GM12878 (cell line): ENCODE data around the gene HSPA12B. TPM values are rescaled to one million over a fixed set of nuclear protein-coding genes. Genes with fewer than 3 reads are reported as not detected.

Experiments used
- ATAC-seq: fragments of 200-7000 bp; cut with Tn5 transposase; 3 replicates; pipeline ENCODE4 v1.9.1; 2020; ENCODE audit warnings: mild to moderate bottlenecking, moderate library complexity
- BruUV-seq: library from RNA; stranded (reverse); fragments of 400-500 nt; replicated peaks from 2 replicates; lab custom pipeline; 2021; lab: Mats Ljungman, UMichigan
- CTCF ChIA-PET: fragments of 300-600 bp; sonication (Branson Sonifier 250); formaldehyde crosslinking; extraction: SDS; loops from one replicate; lab custom pipeline; 2021; ENCODE audit warnings: inconsistent platforms; lab: Yijun Ruan, JAX
- POLR2A ChIA-PET: fragments of 350-600 bp; formaldehyde crosslinking; extraction: SDS; loops from one replicate; lab custom pipeline; 2021; ENCODE audit warnings: inconsistent platforms; lab: Charles Lee
- RAD21 ChIA-PET: fragments of 300-600 bp; sonication (Branson Sonifier 250); formaldehyde crosslinking; loops from one replicate; lab custom pipeline; 2023; ENCODE audit warnings: antibody characterized with exemption; ENCODE audit not compliant: unreplicated experiment; lab: Charles Lee
- SMC1A ChIA-PET: fragments of 300-600 bp; sonication (Branson Sonifier 250); formaldehyde crosslinking; loops from one replicate; lab custom pipeline; 2023; ENCODE audit not compliant: unreplicated experiment, uncharacterized antibody; lab: Charles Lee
- DNase-seq: peaks from one replicate; pipeline ENCODE4 v3.0.0-alpha.2; 2011; ENCODE audit warnings: low read depth, low spot score
- FAIRE-seq: peaks from 3 replicates; lab custom pipeline; 2011; peaks lifted over from hg19 to GRCh38; lab: Jason Lieb, UNC
- H2AFZ ChIP-seq: 2 replicates; pipeline ENCODE4 v1.6.0; 2011; ENCODE audit warnings: low read depth, low read length, control low read depth; ENCODE audit not compliant: control insufficient read depth
- H3K27ac ChIP-seq: 2 replicates; pipeline ENCODE4 v1.5.1; 2011; ENCODE audit warnings: control low read depth; ENCODE audit not compliant: control insufficient read depth, insufficient read depth
- H3K27me3 ChIP-seq, 2 experiments: replicated peaks in 1 of 2; 2 replicates each; pipeline versions ENCODE4 v1.6.0 to v1.6.1; 2011; ENCODE audit warnings: low read length in 1 of 2; ENCODE audit not compliant: control insufficient read depth in 2 of 2, insufficient read depth in 2 of 2
- H3K36me3 ChIP-seq, 2 experiments: 2 replicates each; pipeline ENCODE4 v1.5.1; 2011; ENCODE audit warnings: low read length in 1 of 2; ENCODE audit not compliant: control insufficient read depth in 2 of 2, insufficient read depth in 2 of 2
- H3K4me1 ChIP-seq: 2 replicates; pipeline ENCODE4 v1.6.1; 2011; ENCODE audit warnings: mild to moderate bottlenecking, low read length, moderate library complexity, mixed read lengths; ENCODE audit not compliant: control insufficient read depth, insufficient read depth
- H3K4me2 ChIP-seq: 2 replicates; pipeline ENCODE4 v1.6.0; 2011; ENCODE audit warnings: control low read depth; ENCODE audit not compliant: control insufficient read depth, insufficient read depth
- H3K4me3 ChIP-seq: fragments of 200-600 bp; sonication (generic); 2 replicates; pipeline ENCODE4 v1.5.1; 2016
- H3K79me2 ChIP-seq: 2 replicates; pipeline ENCODE4 v1.6.0; 2011; ENCODE audit warnings: low read length; ENCODE audit not compliant: control insufficient read depth, insufficient read depth
- H3K9ac ChIP-seq: 2 replicates; pipeline ENCODE4 v1.8.0; 2011; ENCODE audit warnings: low read length, control low read depth, mixed read lengths; ENCODE audit not compliant: control insufficient read depth, insufficient read depth
- H3K9me3 ChIP-seq: replicated peaks from 3 replicates; pipeline ENCODE4 v1.5.1; 2011; ENCODE audit warnings: mild to moderate bottlenecking, low read length; ENCODE audit not compliant: control insufficient read depth, insufficient read depth
- H4K20me1 ChIP-seq: 2 replicates; pipeline ENCODE4 v1.6.0; 2011; ENCODE audit not compliant: control insufficient read depth, insufficient read depth
- BHLHE40 ChIP-seq, 2 experiments: fragments of 450-650 bp in 1 of 2; IDR thresholded peaks; 2 replicates each; pipeline ENCODE4 v1.6.1; 2011 to 2017; ENCODE audit warnings: low read depth in 2 of 2, borderline replicate concordance in 1 of 2, improper control_type of control experiment in 1 of 2, low read length in 1 of 2, mild to moderate bottlenecking in 1 of 2
- CBX3 ChIP-seq: fragments of 200-600 bp; sonication (generic); IDR thresholded peaks from 2 replicates; pipeline ENCODE4 v1.6.1; 2016; ENCODE audit warnings: low read depth, borderline replicate concordance
- CREM ChIP-seq: IDR thresholded peaks from 2 replicates; pipeline ENCODE4 v1.6.1; 2014; ENCODE audit warnings: antibody characterized with exemption, low read depth
- HDGF ChIP-seq: fragments of 450-650 bp; IDR thresholded peaks from 2 replicates; pipeline ENCODE4 v1.6.1; 2016; ENCODE audit warnings: antibody characterized with exemption
- JUNB ChIP-seq: IDR thresholded peaks from 2 replicates; pipeline ENCODE4 v1.6.1; 2016; ENCODE audit warnings: antibody characterized with exemption, mild to moderate bottlenecking
- MYC ChIP-seq: IDR thresholded peaks from 2 replicates; pipeline ENCODE4 v1.6.1; 2011; ENCODE audit warnings: mild to moderate bottlenecking, low read length, moderate library complexity, inconsistent platforms; ENCODE audit not compliant: insufficient read depth, insufficient replicate concordance, insufficient read length, severe bottlenecking
- NFIC ChIP-seq: IDR thresholded peaks from 2 replicates; pipeline ENCODE4 v1.6.1; 2012; ENCODE audit warnings: low read depth, mild to moderate bottlenecking, inconsistent platforms, low read length, moderate library complexity
- RUNX3 ChIP-seq: IDR thresholded peaks from 2 replicates; pipeline ENCODE4 v1.6.1; 2012; ENCODE audit warnings: low read length, inconsistent platforms
- TBL1XR1 ChIP-seq: IDR thresholded peaks from 2 replicates; pipeline ENCODE4 v1.6.1; 2012; ENCODE audit warnings: low read depth, low read length, improper control_type of control experiment
- USF2 ChIP-seq: IDR thresholded peaks from 2 replicates; pipeline ENCODE4 v1.6.1; 2011; ENCODE audit warnings: low read depth, low read length, improper control_type of control experiment, borderline replicate concordance
- YBX1 ChIP-seq: fragments of 450-650 bp; IDR thresholded peaks from 2 replicates; pipeline ENCODE4 v1.6.1; 2016; ENCODE audit warnings: antibody characterized with exemption
- YY1 ChIP-seq: IDR thresholded peaks from 2 replicates; pipeline ENCODE4 v1.6.1; 2011; ENCODE audit warnings: low read depth, mild to moderate bottlenecking, low read length
- ZBTB11 ChIP-seq: fragments of 450-650 bp; formaldehyde crosslinking; IDR thresholded peaks from 2 replicates; pipeline ENCODE4 v1.5.0; 2022; ENCODE audit warnings: mild to moderate bottlenecking, missing genetic modification characterization
- ZBTB4 ChIP-seq: fragments of 450-650 bp; formaldehyde crosslinking; IDR thresholded peaks from 2 replicates; pipeline ENCODE4 v1.4.0; 2022; ENCODE audit warnings: mild to moderate bottlenecking, moderate library complexity
- WGBS: methylation state at CpG from one replicate; pipeline ENCODE4 v1.1.6; 2016; ENCODE audit warnings: low lambda C conversion rate; ENCODE audit not compliant: insufficient replicate concordance, insufficient coverage; ENCODE audit errors: missing lambda C conversion rate; 5-methylcytosine and 5-hydroxymethylcytosine counted together
- in situ Hi-C: fragments of 300-500 bp; cut with MboI; formaldehyde crosslinking; loops from 9 replicates; pipeline ENCODE4 v1.14.3; 2018; ENCODE audit warnings: mixed read lengths
- intact Hi-C: fragments of 100-400 bp; cut with micrococcal nuclease; formaldehyde crosslinking; loops from one replicate; pipeline ENCODE4 v1.14.2; 2022; ENCODE audit not compliant: unreplicated experiment
- polyA plus RNA-seq, 11 experiments: library from polyadenylated mRNA; depleted of rRNA in 4 of 11; unstranded in 6 of 11; stranded (reverse) in 5 of 11; fragments of >200 nt; fragmentation: Nextera tagmentation in 4 of 11; fragmentation: Illumina TruSeq in 1 of 11; extraction: Ambion mirVana in 4 of 11; extraction: Trizol in 1 of 11; gene quantifications; 1 replicate in 1 of 11; 2 replicates in 10 of 11; pipeline versions ENCODE4 v1.2.1 to v1.2.3, GENCODE V29; 2011 to 2016; ENCODE audit warnings: inconsistent platforms in 2 of 11, missing spikeins in 2 of 11, low read depth in 1 of 11
- total RNA-seq, 4 experiments: library from RNA; depleted of rRNA in 3 of 4; stranded (reverse); fragments of >200 nt in 3 of 4; fragmentation: Illumina TruSeq in 1 of 4; extraction: Trizol in 1 of 4; gene quantifications; 2 replicates each; pipeline versions ENCODE4 v1.2.1 to v1.2.3, GENCODE V29; 2013 to 2021

The HSPA12B gene
- total and polyA plus RNA-seq, 10 of the 15 experiments (the other 5 are each of a cell fraction or from before 2014, with no cell fraction given), result 0.08 TPM; not detected in 9

- TF ChIP-seq CBX3, result no peak
- no peak for TF ChIP-seq RUNX3
Observed at GRCh38 chr20:3687655-3688054, 44.8 kb upstream of the HSPA12B start (continued).

GRCh38 chr20:3689978-3690377 lies 42.5 kb upstream of the HSPA12B start:
- TF ChIP-seq MYC, result no peak
- no peak for TF ChIP-seq ZBTB4
- no peak for TF ChIP-seq ZBTB11 (CRISPR knock-in tag)
- TF ChIP-seq USF2, result no peak
- no peak for TF ChIP-seq HDGF
- TF ChIP-seq JUNB, result no peak
- TF ChIP-seq YY1, result no peak
- TF ChIP-seq BHLHE40 (IDR thresholded peaks at IDR 0.05; ENCODE audit: borderline replicate concordance in 1 of 2, low read depth in 2 of 2, low read length in 1 of 2), result no peak
- no peak for TF ChIP-seq TBL1XR1
- no peak for TF ChIP-seq YBX1
- no peak for TF ChIP-seq NFIC
- no peak for TF ChIP-seq CREM
- SMC1A ChIA-PET, result no interaction called here
- no peaks in the 10 kb centered on the region for H3K36me3 ChIP-seq
- POLR2A ChIA-PET, result no interaction called here
- in situ Hi-C loops, result no loop called here
- no peak for FAIRE-seq
- no peak overlapping the region for H2AFZ ChIP-seq
- no peak overlapping the region for H3K4me2 ChIP-seq
- peaks cover 0 to 3% of the 10 kb centered on the region in 2 experiments; a peak in 2 of 4 replicates for H3K27me3 ChIP-seq
- no peak for DNase-seq
- RAD21 ChIA-PET, result no interaction called here
- H3K9me3 ChIP-seq, result no peaks in the 10 kb centered on the region
- no peak overlapping the region for H3K9ac ChIP-seq
- no peak overlapping the region for H3K27ac ChIP-seq
- CTCF ChIA-PET, result interaction anchor here (1.1 kb wide), 1 partner anchor 18 kb away, joined by 3 read pairs; no protein-coding TSS in a partner anchor
- 34% methylated on average over 11 of the region's 11 CpGs for WGBS
- no peaks in the 10 kb centered on the region for H3K79me2 ChIP-seq
- ATAC-seq, result no peak
- H3K4me3 ChIP-seq, result no peak overlapping the region
- H3K4me1 ChIP-seq, result no peaks in the 10 kb centered on the region
- no peaks in the 10 kb centered on the region for H4K20me1 ChIP-seq
- no TSS peak for BruUV-seq
- intact Hi-C loops, result loop anchor here (10.0 kb wide), 1 partner anchor 395 kb away; no protein-coding TSS in a partner anchor
